Stimulated activated naive CD4-positive, alpha-beta T cell treated with Interleukin-2 at 50 U/mL for 16 hours (primary cell): ENCODE measurements around the gene RNF111.
"Not testable (repeated sequence)": the region's sequence is repeated elsewhere in the genome, so short reads cannot be mapped to it uniquely, and the experiment has no call there.

Experiments
- DNase-seq: peaks from one replicate; lab custom pipeline; 2025; lab: John Stamatoyannopoulos, UW

Gene RNF111

DNA sequence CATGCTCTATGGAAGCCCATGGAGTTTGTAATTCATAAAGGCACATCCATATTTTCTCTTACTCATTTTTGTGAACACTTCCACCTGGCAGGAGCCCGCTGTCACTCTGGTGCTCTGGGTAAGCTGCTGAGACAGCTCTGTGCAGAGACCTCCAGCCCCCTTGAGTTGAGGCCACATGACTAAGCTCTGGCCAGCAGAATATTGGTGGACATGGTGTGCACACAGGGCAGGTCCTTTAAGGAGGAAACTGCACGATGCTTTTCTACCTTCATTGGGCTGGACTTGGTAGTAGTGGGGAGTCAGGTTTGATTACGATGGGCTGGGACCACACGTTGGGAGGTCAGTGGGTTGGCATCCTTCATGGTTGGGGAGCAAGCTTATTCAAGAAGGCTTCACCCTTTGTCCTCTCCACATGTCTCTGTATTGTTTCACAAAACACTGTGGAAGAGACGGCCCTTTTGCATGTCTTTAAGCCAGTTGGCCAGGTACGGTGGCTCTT lies 146.5 kb downstream of the RNF111 start:
- no peak for DNase-seq

GRCh38 chr15:59137566-59137965 lies 150.1 kb downstream of the RNF111 start:
- no peak for DNase-seq

DNA sequence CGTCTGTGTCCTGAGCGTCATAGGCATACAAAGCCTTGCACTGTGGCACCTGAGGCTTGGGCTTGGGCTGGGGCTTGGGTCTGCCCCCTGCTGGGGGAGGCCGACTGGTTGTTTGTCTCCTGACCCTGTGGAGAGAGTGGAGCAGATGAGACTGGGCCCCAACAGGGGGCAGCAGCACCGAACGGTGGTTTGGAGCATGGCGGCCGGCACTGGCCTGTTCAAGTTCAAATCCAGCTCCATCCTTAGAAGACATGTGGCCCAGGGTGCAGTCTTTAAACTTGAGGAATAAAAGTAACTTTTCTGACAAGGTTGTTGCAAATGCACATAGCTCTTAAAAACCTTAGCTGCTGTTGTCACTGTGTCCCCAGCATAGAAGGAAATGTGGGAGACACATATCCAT lies 150.8 kb downstream of the RNF111 start:
- peak; percentile 42 for DNase-seq

DNA sequence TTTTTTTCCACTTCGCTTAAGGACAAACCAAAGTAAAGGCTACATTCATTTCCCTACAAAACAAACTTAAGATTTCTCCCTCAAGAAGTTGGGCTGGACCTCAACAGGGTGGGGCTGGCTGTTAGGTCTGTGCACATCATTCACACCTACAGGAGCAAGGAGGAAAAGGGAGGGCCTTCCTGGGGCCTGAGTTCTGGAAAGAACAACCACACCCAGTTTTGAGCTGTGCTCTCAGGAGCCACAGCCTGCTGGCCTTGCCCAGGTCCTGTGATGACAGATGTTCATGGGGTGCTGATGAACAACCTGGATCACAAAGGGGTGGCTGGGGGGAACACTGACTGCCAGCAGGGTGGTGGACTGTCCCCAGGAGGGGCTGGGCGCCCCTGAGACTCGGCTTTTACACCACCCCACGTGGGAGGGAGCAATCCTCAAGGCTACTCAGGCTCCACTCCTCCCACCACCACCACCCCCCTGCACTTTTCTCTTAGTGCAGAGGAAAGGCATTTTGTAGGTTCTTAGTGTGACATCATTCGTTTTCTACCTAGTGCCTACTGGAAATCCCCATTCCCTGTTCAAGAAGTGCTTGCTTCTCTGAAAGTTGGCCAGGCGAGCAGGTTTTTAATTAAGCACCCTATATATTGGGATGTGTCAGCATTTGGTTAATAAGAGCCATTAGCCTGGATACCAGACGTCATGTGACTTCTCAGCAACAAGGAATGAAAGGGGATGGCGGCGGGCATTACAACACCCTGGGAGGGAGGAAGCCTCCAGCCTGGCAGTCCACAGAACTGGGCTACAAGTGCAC lies 153.2 kb downstream of the RNF111 start:
- no peak for DNase-seq

- DNase-seq, result no peak
These were observed 155.8 kb downstream of the RNF111 start for GRCh38 chr15:59143281-59143680.

DNA sequence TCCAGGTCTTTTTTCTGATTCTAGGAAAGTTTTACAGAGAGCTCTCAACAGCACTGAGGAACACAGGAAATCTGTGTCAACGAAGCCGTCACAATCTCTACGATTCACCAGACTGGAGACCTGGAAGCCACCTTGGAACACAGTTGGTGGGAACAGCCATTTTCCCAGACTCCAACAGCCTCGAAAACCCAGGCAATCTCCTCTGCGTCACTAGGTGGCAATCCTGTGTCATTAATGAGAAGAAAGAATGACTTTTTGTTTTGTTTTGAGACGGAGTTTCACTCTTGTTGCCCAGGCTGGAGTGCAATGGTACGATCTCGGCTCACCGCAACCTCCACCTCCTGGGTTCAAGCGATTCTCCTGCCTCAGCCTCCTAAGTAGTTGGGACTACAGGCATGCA lies 157.1 kb downstream of the RNF111 start:
- DNase-seq, result not testable (repeated sequence)
